ENCODE measurements around the gene SLC16A9.
A peak's percentile ranks its signal among the peaks of the same experiment; 100 is the strongest.

Gene SLC16A9

GRCh38 chr10:59709395-59710125, at the start of gene SLC16A9:
Gene SLC16A9 (minus strand): TSS chr10:59709850. CDS start chr10:59684291, 25,559 bp downstream.
- H3K4me3 ChIP-seq (replicated peaks in 1 of 2; ENCODE audit: low read depth in 2 of 2, low read length in 2 of 2): peak within 1 kb of the TSS; percentile 56 to 58
- peak; percentile 53 for DNase-seq (ENCODE audit: low read depth in 2 of 2)
- TF ChIP-seq CTCF (IDR thresholded peaks at IDR 0.05; ENCODE audit: low read depth, low read length): peak; percentile 23

GRCh38 chr10:59757966-59758365, 48.3 kb upstream of the SLC16A9 start:
- no peak overlapping the region for H3K4me3 ChIP-seq (replicated peaks in 1 of 2; ENCODE audit: low read depth in 2 of 2, low read length in 2 of 2)
- DNase-seq (ENCODE audit: low read depth in 2 of 2): peak; percentile 3 to 90
- TF ChIP-seq CTCF (IDR thresholded peaks at IDR 0.05; ENCODE audit: low read depth, low read length): no peak

- TF ChIP-seq CTCF (IDR thresholded peaks at IDR 0.05; ENCODE audit: low read depth, low read length): no peak
- DNase-seq (ENCODE audit: low read depth in 2 of 2): no peak
- H3K4me3 ChIP-seq (replicated peaks in 1 of 2; ENCODE audit: low read depth in 2 of 2, low read length in 2 of 2): no peak overlapping the region
Measured at GRCh38 chr10:59754951-59755350, 45.3 kb upstream of the SLC16A9 start.

- H3K4me3 ChIP-seq (replicated peaks in 1 of 2; ENCODE audit: low read depth in 2 of 2, low read length in 2 of 2): no peak within 1 kb of the TSS
- TF ChIP-seq CTCF (IDR thresholded peaks at IDR 0.05; ENCODE audit: low read depth, low read length): no peak
- no peak for DNase-seq (ENCODE audit: low read depth in 2 of 2)
Measured at GRCh38 chr10:59753267-59753666, 43.6 kb upstream of the SLC16A9 start, which contains the start of gene MRLN. Gene MRLN (minus strand): TSS chr10:59753455.

GRCh38 chr10:59752278-59752940, 42.8 kb upstream of the SLC16A9 start:
- TF ChIP-seq CTCF (IDR thresholded peaks at IDR 0.05; ENCODE audit: low read depth, low read length): no peak
- no peak for DNase-seq (ENCODE audit: low read depth in 2 of 2)
- H3K4me3 ChIP-seq (replicated peaks in 1 of 2; ENCODE audit: low read depth in 2 of 2, low read length in 2 of 2): no peak overlapping the region

GRCh38 chr10:59750155-59750945, 40.7 kb upstream of the SLC16A9 start:
- TF ChIP-seq CTCF (IDR thresholded peaks at IDR 0.05; ENCODE audit: low read depth, low read length): no peak
- H3K4me3 ChIP-seq (replicated peaks in 1 of 2; ENCODE audit: low read depth in 2 of 2, low read length in 2 of 2): no peak overlapping the region
- peak; percentile 4 to 16 for DNase-seq (ENCODE audit: low read depth in 2 of 2)
